SK-N-SH (cell line): Measurements from ENCODE around the gene RBM14. TPM values are rescaled to one million over a fixed set of nuclear protein-coding genes. Genes with fewer than 3 reads are reported as not detected.
A peak's percentile ranks its signal among the peaks of the same experiment; 100 is the strongest.

Experiments used
- CTCF ChIA-PET: fragments of 300-600, 350-600 bp; formaldehyde crosslinking; extraction: SDS; loops from one replicate; lab custom pipeline; 2021; lab: Yijun Ruan, JAX
- POLR2A ChIA-PET: fragments of 350-600 bp; sonication (Branson Sonifier 250); formaldehyde crosslinking; extraction: SDS; loops from one replicate; lab custom pipeline; 2020; ENCODE audit warnings: antibody characterized with exemption, inconsistent platforms; lab: Yijun Ruan, JAX
- DNase-seq: peaks from one replicate; pipeline ENCODE4 v3.0.0; 2012
- H2AFZ ChIP-seq: fragments of 200-600 bp; sonication (generic); 2 replicates; pipeline ENCODE4 v1.8.1; 2016; ENCODE audit warnings: antibody characterized with exemption, mild to moderate bottlenecking, low read depth
- H3F3A ChIP-seq: fragments of 200-600 bp; sonication (generic); replicated peaks from 2 replicates; pipeline ENCODE3; 2016; ENCODE audit warnings: antibody characterized with exemption, mild to moderate bottlenecking; ENCODE audit not compliant: insufficient read depth
- H3K27ac ChIP-seq, 2 experiments: fragments of 200-500 bp in 1 of 2; fragments of 200-600 bp in 1 of 2; sonication (Bioruptor generic) in 1 of 2; sonication (generic), shearing (Covaris generic) in 1 of 2; 2 replicates each; pipeline versions ENCODE4 v1.5.1 to v1.6.1; 2014 to 2016; ENCODE audit warnings: low read depth in 2 of 2, inconsistent platforms in 1 of 2, low read length in 1 of 2, mild to moderate bottlenecking in 1 of 2, mixed read lengths in 1 of 2
- H3K27me3 ChIP-seq: fragments of 200-600 bp; sonication (generic), shearing (Covaris generic); 2 replicates; pipeline ENCODE4 v1.6.1; 2016; ENCODE audit warnings: mixed run types; ENCODE audit not compliant: insufficient read depth
- H3K36me3 ChIP-seq, 2 experiments: fragments of 200-500 bp in 1 of 2; fragments of 200-600 bp in 1 of 2; sonication (Bioruptor generic) in 1 of 2; sonication (generic) in 1 of 2; replicated peaks in 1 of 2; 2 replicates each; pipeline versions ENCODE3 to v1.5.1; 2014 to 2016; ENCODE audit warnings: low read length in 1 of 2, mild to moderate bottlenecking in 1 of 2; ENCODE audit not compliant: insufficient read depth in 2 of 2, control insufficient read depth in 1 of 2
- H3K4me1 ChIP-seq, 2 experiments: fragments of 200-500 bp in 1 of 2; fragments of 200-600 bp in 1 of 2; sonication (Bioruptor generic) in 1 of 2; sonication (generic), shearing (Covaris generic) in 1 of 2; 2 replicates each; pipeline versions ENCODE4 v1.5.1 to v1.6.1; 2014 to 2016; ENCODE audit warnings: low read depth in 1 of 2, low read length in 1 of 2, mixed run types in 1 of 2; ENCODE audit not compliant: insufficient read depth in 2 of 2, control insufficient read depth in 1 of 2
- H3K4me2 ChIP-seq: fragments of 200-600 bp; sonication (generic), shearing (Covaris generic); 2 replicates; pipeline ENCODE4 v1.6.1; 2017; ENCODE audit warnings: mixed run types
- H3K4me3 ChIP-seq, 2 experiments: fragments of 200-500 bp in 1 of 2; fragments of 200-600 bp in 1 of 2; sonication (Bioruptor generic) in 1 of 2; sonication (generic), shearing (Covaris generic) in 1 of 2; 2 replicates each; pipeline versions ENCODE4 v1.5.1 to v1.8.1; 2014 to 2016; ENCODE audit warnings: low read depth in 2 of 2, inconsistent platforms in 1 of 2, low read length in 1 of 2, mild to moderate bottlenecking in 1 of 2, mixed read lengths in 1 of 2, moderate library complexity in 1 of 2
- H3K79me2 ChIP-seq: fragments of 200-600 bp; sonication (generic); 2 replicates; pipeline ENCODE4 v1.8.1; 2017; ENCODE audit warnings: mild to moderate bottlenecking; ENCODE audit not compliant: insufficient read depth
- H3K9ac ChIP-seq: fragments of 200-600 bp; sonication (generic); 2 replicates; pipeline ENCODE4 v1.6.1; 2017; ENCODE audit warnings: mixed run types
- H3K9me2 ChIP-seq: fragments of 200-600 bp; sonication (generic); 2 replicates; pipeline ENCODE4 v1.6.1; 2017; ENCODE audit warnings: mixed run types
- H3K9me3 ChIP-seq: fragments of 200-600 bp; sonication (generic); 2 replicates; pipeline ENCODE4 v1.6.1; 2017; ENCODE audit warnings: mixed run types, mild to moderate bottlenecking, moderate library complexity
- H4K20me1 ChIP-seq: fragments of 200-600 bp; sonication (generic); 2 replicates; pipeline ENCODE4 v1.6.1; 2017; ENCODE audit warnings: mild to moderate bottlenecking, mixed run types; ENCODE audit not compliant: insufficient read depth
- CHD2 ChIP-seq: fragments of 150-350 bp; IDR thresholded peaks from 2 replicates; pipeline ENCODE4 v1.6.1; 2018; ENCODE audit warnings: low read length; ENCODE audit not compliant: partially characterized antibody
- CTCF ChIP-seq: fragments of 200-600 bp; sonication (generic); IDR thresholded peaks from 2 replicates; pipeline ENCODE4 v1.6.1; 2017; ENCODE audit warnings: antibody characterized with exemption, mild to moderate bottlenecking, moderate library complexity
- MEF2A ChIP-seq: IDR thresholded peaks from 2 replicates; pipeline ENCODE4 v1.4.0; 2012; ENCODE audit warnings: low read depth, borderline replicate concordance
- NFIC ChIP-seq: IDR thresholded peaks from 2 replicates; pipeline ENCODE4 v1.4.0; 2012; ENCODE audit warnings: borderline replicate concordance
- POLR2AphosphoS5 ChIP-seq: IDR thresholded peaks from 2 replicates; pipeline ENCODE4 v1.6.1; 2012; ENCODE audit warnings: low read depth, low read length
- RCOR1 ChIP-seq: fragments of 150-350 bp; IDR thresholded peaks from 2 replicates; pipeline ENCODE4 v1.6.1; 2017; ENCODE audit warnings: antibody characterized with exemption, low read length
- SMC3 ChIP-seq: IDR thresholded peaks from 2 replicates; pipeline ENCODE4 v1.6.1; 2012; ENCODE audit warnings: low read depth, low read length, improper control_type of control experiment
- TAF1 ChIP-seq: IDR thresholded peaks from 2 replicates; pipeline ENCODE4 v1.6.1; 2012; ENCODE audit warnings: low read depth, mild to moderate bottlenecking, low read length, moderate library complexity, borderline replicate concordance
- TCF12 ChIP-seq: IDR thresholded peaks from 2 replicates; pipeline ENCODE4 v1.4.0; 2012
- YY1 ChIP-seq: IDR thresholded peaks from 2 replicates; pipeline ENCODE4 v1.4.0; 2012; ENCODE audit warnings: low read depth, mild to moderate bottlenecking
- WGBS: methylation state at CpG from one replicate; pipeline ENCODE4 v1.1.6; 2017; ENCODE audit warnings: low lambda C conversion rate; 5-methylcytosine and 5-hydroxymethylcytosine counted together
- polyA plus RNA-seq, 3 experiments: library from polyadenylated mRNA; depleted of rRNA; stranded (reverse); fragments of >200 nt; gene quantifications; 2 replicates each; pipeline ENCODE4 v1.2.3, GENCODE V29; 2012
- small RNA-seq, 7 experiments: library from RNA; depleted of rRNA; stranded (forward); fragments of <200 nt; gene quantifications; one replicate each; pipeline ENCODE3, GENCODE V24; 2012
- TF ChIP-seq, protein P1 (sequence below): fragments of 150-350 bp; IDR thresholded peaks from 2 replicates; pipeline ENCODE4 v1.6.1; 2016; ENCODE audit warnings: mild to moderate bottlenecking, low read depth, low read length
- TF ChIP-seq, protein P2 (sequence below): IDR thresholded peaks from 2 replicates; pipeline ENCODE4 v1.4.0; 2012; ENCODE audit warnings: low read depth, borderline replicate concordance
- TF ChIP-seq, protein P3 (sequence below): IDR thresholded peaks from 2 replicates; pipeline ENCODE4 v1.6.1; 2012; ENCODE audit warnings: mild to moderate bottlenecking, low read depth, low read length, moderate library complexity

The RBM14 gene
- polyA plus RNA-seq, 1 of the 3 experiments (the other 2 are of a cell fraction) = 19.8 TPM

DNA sequence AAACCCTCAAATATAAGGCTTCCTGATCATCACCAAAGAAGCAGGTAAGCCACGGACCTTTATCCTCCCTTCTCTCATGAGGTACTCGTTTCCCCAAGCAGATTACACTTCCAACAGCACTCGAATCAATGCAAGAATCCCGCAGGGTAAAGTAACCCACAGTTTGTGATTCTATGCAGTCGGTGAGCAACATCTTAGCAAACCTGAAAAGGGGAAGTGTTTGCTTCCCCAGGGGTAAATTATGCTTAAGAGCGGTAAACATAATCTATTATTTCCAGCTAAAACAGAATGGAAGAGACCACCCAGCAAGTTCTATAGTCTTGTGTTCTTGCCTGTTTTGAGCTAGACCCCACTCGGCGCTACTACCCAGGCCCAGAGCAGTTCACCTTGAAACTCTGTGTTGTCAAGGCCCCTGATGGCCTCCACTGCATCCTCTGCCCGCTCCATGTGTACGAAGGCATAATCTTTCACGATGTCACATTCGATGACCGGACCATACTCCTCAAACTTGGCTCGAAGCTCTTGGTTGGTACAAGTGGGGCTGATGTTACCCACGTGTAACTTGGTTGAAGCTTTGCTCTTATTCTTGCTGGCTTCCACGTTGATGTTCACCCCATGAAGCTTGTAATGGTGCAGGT, 60.0 kb downstream of the RBM14 start:
- Histone ChIP-seq H3K4me3 (peak overlapping the region; percentile 36 to 63), H3F3A (peaks cover 29% of the 10 kb centered on the region), H3K4me2 (peak overlapping the region; percentile 88), H3K36me3 (peaks cover 15 to 20% of the 10 kb centered on the region in 2 experiments), H3K9ac (no peak overlapping the region), H3K79me2 (peaks cover 58% of the 10 kb centered on the region), H3K9me2 (no peaks in the 10 kb centered on the region), H4K20me1 (peaks cover 5% of the 10 kb centered on the region), H2AFZ (no peak overlapping the region), H3K9me3 (no peaks in the 10 kb centered on the region), H3K27ac (no peak overlapping the region; a peak in 1 of 4 replicates), H3K4me1 (peaks cover 18 to 21% of the 10 kb centered on the region in 2 experiments), H3K27me3 (no peaks in the 10 kb centered on the region)
- TF ChIP-seq YY1 = no peak
- TF ChIP-seq, protein P1, sequence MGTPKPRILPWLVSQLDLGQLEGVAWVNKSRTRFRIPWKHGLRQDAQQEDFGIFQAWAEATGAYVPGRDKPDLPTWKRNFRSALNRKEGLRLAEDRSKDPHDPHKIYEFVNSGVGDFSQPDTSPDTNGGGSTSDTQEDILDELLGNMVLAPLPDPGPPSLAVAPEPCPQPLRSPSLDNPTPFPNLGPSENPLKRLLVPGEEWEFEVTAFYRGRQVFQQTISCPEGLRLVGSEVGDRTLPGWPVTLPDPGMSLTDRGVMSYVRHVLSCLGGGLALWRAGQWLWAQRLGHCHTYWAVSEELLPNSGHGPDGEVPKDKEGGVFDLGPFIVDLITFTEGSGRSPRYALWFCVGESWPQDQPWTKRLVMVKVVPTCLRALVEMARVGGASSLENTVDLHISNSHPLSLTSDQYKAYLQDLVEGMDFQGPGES = no peak
- no peak for TF ChIP-seq CTCF
- no peak for TF ChIP-seq NFIC
- TF ChIP-seq TCF12 = no peak
- no peak for TF ChIP-seq RCOR1
- no peak for TF ChIP-seq MEF2A
- no peak for TF ChIP-seq CHD2
- TF ChIP-seq SMC3 = no peak
- no peak for TF ChIP-seq POLR2AphosphoS5
- no peak for TF ChIP-seq TAF1
- TF ChIP-seq, protein P2, sequence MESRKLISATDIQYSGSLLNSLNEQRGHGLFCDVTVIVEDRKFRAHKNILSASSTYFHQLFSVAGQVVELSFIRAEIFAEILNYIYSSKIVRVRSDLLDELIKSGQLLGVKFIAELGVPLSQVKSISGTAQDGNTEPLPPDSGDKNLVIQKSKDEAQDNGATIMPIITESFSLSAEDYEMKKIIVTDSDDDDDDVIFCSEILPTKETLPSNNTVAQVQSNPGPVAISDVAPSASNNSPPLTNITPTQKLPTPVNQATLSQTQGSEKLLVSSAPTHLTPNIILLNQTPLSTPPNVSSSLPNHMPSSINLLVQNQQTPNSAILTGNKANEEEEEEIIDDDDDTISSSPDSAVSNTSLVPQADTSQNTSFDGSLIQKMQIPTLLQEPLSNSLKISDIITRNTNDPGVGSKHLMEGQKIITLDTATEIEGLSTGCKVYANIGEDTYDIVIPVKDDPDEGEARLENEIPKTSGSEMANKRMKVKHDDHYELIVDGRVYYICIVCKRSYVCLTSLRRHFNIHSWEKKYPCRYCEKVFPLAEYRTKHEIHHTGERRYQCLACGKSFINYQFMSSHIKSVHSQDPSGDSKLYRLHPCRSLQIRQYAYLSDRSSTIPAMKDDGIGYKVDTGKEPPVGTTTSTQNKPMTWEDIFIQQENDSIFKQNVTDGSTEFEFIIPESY = no peak
- TF ChIP-seq, protein P3, sequence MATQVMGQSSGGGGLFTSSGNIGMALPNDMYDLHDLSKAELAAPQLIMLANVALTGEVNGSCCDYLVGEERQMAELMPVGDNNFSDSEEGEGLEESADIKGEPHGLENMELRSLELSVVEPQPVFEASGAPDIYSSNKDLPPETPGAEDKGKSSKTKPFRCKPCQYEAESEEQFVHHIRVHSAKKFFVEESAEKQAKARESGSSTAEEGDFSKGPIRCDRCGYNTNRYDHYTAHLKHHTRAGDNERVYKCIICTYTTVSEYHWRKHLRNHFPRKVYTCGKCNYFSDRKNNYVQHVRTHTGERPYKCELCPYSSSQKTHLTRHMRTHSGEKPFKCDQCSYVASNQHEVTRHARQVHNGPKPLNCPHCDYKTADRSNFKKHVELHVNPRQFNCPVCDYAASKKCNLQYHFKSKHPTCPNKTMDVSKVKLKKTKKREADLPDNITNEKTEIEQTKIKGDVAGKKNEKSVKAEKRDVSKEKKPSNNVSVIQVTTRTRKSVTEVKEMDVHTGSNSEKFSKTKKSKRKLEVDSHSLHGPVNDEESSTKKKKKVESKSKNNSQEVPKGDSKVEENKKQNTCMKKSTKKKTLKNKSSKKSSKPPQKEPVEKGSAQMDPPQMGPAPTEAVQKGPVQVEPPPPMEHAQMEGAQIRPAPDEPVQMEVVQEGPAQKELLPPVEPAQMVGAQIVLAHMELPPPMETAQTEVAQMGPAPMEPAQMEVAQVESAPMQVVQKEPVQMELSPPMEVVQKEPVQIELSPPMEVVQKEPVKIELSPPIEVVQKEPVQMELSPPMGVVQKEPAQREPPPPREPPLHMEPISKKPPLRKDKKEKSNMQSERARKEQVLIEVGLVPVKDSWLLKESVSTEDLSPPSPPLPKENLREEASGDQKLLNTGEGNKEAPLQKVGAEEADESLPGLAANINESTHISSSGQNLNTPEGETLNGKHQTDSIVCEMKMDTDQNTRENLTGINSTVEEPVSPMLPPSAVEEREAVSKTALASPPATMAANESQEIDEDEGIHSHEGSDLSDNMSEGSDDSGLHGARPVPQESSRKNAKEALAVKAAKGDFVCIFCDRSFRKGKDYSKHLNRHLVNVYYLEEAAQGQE = no peak
- CTCF ChIA-PET = interaction anchor here (0.6 to 3.7 kb wide), 8 partner anchors 10 to 1830 kb away, joined by 3 to 54 read pairs (median 12); partner anchors contain the start of gene CTSF
- POLR2A ChIA-PET = interaction anchor here (2.3 to 2.6 kb wide), 2 partner anchors 97 to 197 kb away, joined by 12 to 21 read pairs; partner anchors contain the start of gene DPP3
- DNase-seq = no peak
- WGBS = 45% methylated on average over 10 of the region's 16 CpGs

Small RNA genes within 50 kb of the gene (small RNA-seq; reads per million reads assigned to genes)
- gene RNU4-39P = 0 to 0.06 (median 0) reads per million in 7 experiments

Other genes with a start within 250 kb of the RBM14 start
- gene SLC29A2, start 244.9 kb upstream of the RBM14 start, polyA plus RNA-seq (2012; rRNA removed) = 3.2 and 3.7 TPM in 2 replicates
- 0.03 and 0.08 TPM in 2 replicates for gene NPAS4, start 195.6 kb upstream of the RBM14 start, polyA plus RNA-seq (2012; rRNA removed)
- 33.9 and 45.6 TPM in 2 replicates for gene MRPL11, start 177.8 kb upstream of the RBM14 start, polyA plus RNA-seq (2012; rRNA removed)
- gene PELI3, start 149.7 kb upstream of the RBM14 start, polyA plus RNA-seq (2012; rRNA removed) = 6.5 and 7.0 TPM in 2 replicates
- 62.1 and 70.6 TPM in 2 replicates for gene DPP3, start 136.2 kb upstream of the RBM14 start, polyA plus RNA-seq (2012; rRNA removed)
- 24.8 and 34.3 TPM in 2 replicates for gene BBS1, start 106.0 kb upstream of the RBM14 start, polyA plus RNA-seq (2012; rRNA removed)
- 12.6 and 13.1 TPM in 2 replicates for gene ZDHHC24, start 70.6 kb upstream of the RBM14 start, polyA plus RNA-seq (2012; rRNA removed)
- gene ACTN3, start 69.7 kb upstream of the RBM14 start, polyA plus RNA-seq (2012; rRNA removed) = 0.02 and 0.03 TPM in 2 replicates
- 57.2 and 60.1 TPM in 2 replicates for gene CTSF, start 48.0 kb upstream of the RBM14 start, polyA plus RNA-seq (2012; rRNA removed)
- 0.06 and 0.21 TPM in 2 replicates for gene CCDC87, start 23.6 kb upstream of the RBM14 start, polyA plus RNA-seq (2012; rRNA removed)
- gene CCS, start 23.4 kb upstream of the RBM14 start, polyA plus RNA-seq (2012; rRNA removed) = 54.7 and 56.1 TPM in 2 replicates
- 202 and 222 TPM in 2 replicates for gene RBM4, start 22.1 kb downstream of the RBM14 start, polyA plus RNA-seq (2012; rRNA removed)
- gene RBM4B, start 61.3 kb downstream of the RBM14 start, polyA plus RNA-seq (2012; rRNA removed) = 31.1 and 43.3 TPM in 2 replicates
- gene SPTBN2, start 112.6 kb downstream of the RBM14 start, polyA plus RNA-seq (2012; rRNA removed) = 16.2 and 19.7 TPM in 2 replicates
- 25.0 and 25.4 TPM in 2 replicates for gene RCE1, start 226.8 kb downstream of the RBM14 start, polyA plus RNA-seq (2012; rRNA removed)
- 15.9 and 25.4 TPM in 2 replicates for gene LRFN4, start 240.4 kb downstream of the RBM14 start, polyA plus RNA-seq (2012; rRNA removed)